T1000 (cell line): ENCODE results near the gene PRR33.

Source experiments
- DNase-seq: peaks from one replicate; lab custom pipeline; 2025; ENCODE audit warnings: mixed read lengths; lab: John Stamatoyannopoulos, UW

Gene PRR33

DNA sequence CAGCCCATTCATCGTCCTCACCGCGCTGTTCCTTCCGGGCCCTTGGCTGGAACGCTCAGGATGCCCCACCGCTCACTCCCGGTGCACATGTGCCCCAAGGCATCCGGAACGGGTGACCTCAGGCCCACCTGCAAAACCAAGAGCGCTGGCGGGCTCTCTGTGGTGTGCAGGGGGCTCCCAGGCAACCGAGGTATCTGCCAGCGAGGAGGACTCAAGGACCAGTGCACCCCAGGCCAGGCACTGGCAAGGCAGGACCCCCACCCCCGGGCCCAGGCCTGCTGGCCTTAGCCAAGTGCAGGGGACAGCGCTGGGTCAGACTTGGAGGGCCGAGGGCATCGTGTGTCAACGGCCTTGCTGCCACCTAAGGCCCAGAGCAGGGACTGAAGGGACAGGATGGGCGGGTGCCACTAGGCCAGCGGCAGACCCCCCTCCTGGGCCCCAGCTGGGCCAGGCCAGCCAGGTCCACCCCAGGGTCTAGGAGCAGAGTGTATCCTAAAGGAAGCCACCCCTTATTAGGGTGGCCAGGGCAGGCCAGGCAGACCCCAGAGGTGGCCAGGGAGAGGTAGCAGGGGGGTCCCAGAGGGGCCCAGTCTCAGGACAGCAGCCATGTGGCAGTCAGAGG, 36.3 kb upstream of the PRR33 start:
- no peak for DNase-seq

DNA sequence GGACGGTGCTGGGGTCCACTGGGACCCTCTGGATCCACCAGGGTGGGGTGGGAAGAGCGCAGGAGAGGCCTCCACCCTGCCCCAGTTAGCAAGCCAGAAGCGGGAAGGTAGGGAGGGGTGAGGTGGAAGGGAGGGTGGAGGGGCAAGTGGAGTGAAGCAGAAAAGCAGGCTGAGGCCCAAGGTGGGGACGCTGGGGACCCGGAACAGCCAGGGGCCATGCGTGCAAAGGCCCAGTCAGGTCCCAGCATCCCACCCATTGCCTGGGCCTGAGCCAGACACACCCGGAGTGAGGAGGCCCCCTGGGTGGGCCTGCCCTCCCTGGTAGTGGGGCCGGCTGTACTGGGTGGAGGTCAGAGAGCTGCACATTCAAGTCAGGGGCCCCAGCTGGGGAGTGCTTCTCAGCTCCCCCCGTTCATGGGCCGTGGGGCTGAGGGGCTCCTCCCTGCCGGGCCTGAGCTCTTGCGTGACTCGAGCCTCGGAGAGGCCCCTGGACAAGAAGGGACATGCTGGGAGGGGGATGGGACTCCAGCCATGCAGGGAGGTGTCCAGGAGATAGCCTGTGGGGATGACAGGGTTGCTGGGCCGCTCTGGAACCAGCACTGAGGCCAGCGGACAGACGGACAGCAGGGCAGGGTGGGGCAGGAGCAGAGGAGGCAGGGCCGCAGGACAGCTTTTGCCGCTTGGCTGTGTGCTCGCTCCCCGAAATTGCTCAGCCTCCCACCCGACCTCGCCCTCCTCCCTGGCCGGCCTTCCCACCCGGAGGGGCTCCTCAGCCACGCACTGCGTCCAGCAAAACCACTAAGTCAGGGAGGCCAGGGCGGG, 35.5 kb upstream of the PRR33 start:
- no peak for DNase-seq

DNA sequence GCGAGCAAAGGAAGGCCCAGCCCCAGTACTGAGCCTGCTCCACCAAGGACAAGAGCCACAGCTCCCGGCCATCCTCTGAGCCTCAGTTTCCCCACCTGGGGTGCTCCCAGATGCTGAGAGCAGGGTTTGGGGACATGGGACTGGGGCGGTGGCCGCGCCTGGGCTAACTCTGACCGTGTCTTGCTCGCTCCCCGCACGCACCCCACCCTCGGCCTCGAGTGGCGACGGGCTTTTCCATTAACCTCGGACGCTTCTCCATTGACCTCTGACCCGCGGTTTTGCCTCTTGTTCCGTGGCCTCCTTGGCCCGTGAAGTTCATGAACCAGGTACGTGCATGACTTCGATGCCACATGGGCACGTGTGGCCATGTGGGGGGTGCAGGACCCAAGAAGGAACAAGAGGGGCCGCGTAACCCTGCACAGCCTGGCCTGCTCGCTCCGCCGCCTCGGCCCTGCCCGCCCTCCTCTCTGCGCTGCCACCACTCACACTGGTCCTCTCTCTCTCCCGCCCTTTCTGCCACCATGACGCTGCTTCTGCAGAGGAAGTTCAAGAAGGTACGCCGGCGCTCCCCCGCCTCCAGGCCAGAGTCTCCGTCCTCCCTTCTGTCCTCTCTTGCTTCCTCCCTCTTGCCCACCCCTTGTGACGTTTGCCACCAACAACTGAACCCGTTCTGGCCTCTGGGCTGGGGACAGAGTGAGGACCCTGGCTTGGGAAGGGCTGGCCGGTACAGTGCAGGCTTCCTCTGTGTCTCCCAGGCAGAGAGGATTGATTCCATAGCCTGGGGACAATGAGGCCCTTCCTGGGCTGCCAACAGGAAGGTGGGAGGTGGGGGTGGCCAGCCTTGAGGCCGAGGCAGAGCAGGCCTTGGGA, 34.7 kb upstream of the PRR33 start:
- DNase-seq = no peak

DNA sequence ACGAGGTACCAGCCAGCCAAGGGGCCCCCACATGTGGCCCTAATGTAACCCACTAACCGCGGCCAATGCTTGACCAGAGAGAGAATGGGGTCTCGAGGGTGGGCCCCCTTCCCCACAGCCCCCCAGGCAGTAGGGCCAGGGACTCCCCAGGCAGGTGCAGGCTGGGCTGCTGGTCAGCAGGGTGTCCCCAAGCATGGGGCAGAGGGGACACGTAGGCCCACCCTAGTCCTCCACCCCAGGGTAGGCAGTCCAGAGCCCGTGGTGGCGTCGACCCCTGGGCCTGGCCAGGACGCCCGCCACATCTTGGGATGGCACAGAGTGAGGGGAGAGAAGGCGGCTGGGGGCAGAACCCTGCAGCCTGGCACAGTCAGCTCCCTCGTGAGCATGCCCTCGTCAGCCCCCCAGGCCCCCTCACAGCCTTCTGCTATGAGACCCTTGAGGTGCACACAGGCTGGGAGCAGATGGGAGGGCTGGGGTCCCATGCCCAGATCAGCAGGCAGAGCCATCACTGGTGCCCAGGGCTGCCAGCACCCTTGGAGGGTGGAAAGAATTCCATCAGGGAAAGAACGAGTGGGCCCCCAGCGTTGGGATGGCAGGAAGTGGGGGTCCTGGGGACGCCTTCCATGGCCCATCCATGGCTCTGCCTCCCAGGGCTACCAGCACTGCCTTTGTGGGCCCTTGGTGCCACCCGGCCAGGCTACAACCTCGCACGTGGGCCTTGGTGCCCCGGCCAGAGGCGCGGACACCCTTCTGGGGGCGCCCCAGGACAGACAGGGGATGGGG, 33.9 kb upstream of the PRR33 start:
- DNase-seq = no peak

DNA sequence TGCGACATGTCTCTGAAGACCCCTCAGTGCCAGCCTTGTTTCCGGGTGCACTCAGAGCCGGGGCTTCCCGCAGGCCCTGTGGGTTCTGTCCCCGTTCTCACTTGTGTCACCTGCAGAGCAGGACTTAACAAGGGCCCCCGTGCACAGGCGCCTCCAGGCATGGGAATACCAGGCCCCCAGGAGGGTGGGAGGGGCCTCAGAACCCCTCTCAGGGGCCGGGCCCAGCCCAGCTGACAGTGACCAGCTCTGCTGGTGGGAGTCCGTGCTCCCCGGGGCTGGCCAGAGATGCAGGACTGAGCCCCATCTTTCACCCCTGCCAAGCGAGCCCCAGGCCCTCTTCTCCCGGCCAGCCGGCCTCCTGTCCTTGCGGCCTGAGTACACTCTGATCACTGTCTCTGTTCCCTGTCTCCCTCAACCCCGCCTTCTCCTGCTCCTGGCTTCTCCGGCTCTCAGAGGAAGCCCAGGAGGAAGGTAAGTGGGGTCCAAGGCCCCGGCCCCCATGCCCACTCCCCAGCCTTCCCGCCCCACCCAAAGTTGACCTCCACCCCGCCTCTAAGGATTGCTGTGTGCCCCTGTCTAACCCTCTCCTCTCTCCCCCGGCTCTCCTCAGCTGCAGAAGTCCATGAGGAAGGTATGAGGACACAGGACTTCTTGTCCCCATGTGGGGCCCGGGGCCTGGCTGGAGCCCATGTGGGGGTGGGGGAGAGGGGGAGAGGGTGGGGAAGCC, 33.1 kb upstream of the PRR33 start:
- DNase-seq = no peak

DNA sequence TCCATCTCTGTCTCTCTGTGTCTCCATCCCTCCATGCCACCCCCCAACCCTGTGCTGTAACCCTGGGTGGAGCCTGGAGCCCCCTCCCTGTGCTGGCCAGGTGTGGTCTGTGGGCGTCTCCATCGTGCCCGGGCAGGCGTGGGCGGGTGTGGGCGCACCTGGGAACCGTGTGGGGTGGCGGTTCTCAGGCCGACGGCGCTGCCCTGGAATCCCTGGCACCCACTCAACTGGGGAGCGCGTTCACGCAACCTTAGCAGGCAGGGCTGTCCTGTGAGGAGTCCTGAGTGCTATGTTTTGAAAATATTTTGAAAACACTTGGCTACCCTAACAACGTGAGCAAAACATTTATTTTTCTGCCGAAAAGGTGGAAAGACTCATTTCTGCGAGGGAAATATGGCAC, 32.5 kb upstream of the PRR33 start:
- DNase-seq = no peak

DNA sequence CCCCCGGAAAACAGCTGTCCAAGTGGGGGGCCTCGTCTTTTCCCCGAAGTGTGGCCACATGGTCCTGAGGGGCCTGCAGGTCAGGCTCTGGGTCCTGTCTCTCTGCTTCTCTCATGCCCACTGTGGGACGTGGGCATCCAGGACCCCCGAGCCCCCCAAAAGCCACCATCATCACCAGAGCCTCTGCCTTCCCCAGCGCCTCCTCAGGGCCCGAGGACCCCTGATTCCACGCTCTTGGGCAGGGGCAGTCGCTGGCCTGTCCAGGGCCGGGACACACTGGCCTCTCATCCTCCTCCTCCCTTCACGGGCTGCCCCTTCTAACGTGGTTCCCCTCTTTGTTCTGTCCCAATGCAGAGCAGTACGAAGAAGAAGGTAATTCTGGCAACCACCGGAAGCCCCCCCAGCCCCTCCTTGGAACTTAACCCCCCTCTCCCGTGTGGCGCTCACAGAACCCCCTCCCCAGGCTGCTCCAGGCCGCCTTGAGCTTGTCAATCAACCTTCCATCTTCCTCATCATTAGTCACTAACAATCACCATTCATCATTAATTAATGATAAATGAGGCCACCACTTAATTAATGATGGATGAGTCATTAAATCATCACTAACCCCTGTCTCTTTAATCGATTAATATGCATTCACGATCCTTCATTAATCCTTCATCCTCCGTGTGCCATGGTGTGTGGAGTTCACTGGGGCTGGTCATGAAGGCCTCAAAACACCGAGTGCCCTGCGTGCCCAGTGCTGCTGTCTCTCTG, 31.7 kb upstream of the PRR33 start:
- no peak for DNase-seq

DNA sequence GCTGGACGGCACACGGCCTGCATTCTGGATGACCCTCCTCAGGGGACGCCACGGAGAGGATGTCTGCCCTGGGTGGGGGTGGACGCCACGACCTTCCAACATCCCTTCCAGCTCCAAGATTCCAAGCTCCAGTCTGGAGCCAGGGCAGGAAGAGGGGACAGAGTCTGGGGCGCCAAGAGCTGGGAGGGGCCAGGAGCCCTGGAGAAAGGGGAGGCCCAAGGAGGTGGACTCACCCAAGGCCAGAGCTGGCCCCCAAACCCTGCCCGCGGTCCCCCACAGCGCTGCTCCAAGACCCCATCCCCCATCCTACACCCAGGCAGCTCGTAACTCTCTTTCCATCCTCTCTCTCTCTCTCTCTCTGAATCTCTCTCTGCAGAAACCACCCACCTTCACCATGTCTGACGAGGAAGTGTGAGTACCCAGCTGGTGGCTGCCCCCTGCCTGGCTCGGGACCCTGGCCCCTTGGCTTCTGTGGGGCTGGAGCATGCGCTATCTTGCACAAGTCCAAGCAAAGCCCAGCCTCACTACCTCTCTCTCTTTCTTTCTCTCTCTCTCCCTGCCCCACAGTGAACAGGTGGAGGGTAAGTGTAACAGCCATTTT, 30.9 kb upstream of the PRR33 start:
- DNase-seq = no peak

DNA sequence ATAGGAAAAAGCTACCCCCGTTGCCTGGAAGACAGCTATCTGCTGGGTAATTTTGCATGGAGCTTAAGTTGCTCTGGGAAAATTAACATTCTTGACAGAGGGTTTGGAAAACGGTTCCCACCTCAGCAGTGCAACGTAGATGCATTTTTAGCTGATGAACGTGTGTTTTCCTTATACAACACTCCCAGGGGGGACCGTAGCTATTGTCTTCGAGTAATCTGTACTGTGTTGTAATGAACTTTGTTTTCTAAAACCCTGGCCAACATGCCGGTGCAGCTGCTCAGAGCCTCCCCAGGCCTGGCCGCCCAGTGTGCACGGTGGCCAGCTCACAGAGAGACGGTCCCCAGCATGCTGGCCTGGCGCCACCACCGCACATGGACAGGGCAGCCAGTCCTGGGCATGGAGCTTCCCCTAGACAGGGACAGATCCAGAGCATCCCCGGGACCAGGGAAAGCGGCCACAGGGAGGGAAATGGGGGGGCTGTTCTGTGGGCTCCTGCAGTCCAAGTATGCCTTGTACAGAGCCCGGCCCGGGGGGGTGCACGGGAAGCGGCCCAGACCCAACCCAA, 30.0 kb upstream of the PRR33 start:
- no peak for DNase-seq

DNA sequence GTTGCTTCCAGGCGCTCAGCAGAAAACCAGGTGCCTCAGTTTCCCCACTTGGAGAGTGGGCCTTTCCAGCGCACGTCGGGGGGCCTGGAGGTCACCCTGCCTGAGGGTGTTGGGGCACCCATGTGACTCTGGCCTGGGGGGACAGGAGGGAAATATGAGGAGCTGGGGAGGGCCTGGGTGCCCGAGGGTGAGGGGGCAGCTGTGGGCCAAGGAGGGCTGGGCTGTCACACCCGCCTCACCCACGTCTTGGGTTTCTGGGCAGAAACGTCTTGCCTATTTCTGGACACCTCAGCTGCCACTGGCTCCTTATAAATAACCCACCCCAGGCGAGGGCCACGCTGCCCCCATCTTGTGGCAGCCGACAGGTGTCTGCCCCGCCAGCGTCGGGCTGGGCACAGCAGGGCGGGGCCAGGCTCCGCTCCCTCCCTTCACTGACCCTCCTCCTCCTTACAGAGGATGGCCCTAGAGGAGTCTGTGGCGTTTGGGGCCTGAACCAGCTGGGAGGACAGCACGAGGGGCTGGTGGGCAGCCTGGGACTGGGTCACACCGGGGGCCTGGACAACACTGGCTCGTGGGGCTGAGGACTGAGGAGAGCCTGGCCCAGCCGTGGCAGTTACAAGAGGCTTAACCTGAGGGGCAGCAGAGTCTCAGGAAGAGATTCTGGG, 29.3 kb upstream of the PRR33 start:
- no peak for DNase-seq

DNA sequence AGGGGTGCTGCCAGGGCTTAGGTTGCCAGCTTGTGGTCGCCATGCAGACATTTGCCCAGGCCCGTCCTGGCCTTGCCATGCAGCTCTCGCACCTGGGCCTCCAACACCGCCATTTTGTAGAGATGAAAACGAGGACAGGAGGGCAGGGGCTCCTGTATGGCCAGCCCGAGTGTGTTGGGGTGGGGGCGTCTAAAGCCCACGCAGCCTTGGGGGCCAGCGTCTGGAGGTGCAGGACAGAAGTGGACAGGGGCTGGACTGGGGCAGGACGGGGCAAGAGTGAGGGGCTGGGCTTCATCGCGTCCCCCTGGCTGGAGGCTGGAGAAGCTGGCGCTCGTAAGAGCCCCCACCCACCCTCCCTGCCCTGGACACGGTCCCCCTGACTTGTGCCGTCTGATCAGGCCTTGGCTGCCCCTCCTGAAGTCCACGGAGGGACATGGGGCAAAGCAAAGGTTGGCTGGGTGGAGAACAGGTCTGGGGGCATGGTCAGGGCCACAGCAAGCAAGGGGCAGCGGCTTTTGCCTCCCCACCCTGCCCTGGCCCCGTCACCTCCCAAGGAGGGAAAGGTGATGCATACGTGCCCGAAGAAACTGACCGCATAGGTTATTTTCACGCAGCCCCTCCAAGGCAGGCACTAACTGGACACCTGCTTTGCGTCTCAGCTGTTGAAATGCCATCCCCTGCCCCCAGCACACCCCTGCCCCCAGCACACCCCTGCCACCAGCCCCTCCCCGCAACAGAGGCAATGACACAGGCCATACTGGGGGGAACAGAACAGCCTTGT, 28.6 kb upstream of the PRR33 start:
- DNase-seq = no peak

DNA sequence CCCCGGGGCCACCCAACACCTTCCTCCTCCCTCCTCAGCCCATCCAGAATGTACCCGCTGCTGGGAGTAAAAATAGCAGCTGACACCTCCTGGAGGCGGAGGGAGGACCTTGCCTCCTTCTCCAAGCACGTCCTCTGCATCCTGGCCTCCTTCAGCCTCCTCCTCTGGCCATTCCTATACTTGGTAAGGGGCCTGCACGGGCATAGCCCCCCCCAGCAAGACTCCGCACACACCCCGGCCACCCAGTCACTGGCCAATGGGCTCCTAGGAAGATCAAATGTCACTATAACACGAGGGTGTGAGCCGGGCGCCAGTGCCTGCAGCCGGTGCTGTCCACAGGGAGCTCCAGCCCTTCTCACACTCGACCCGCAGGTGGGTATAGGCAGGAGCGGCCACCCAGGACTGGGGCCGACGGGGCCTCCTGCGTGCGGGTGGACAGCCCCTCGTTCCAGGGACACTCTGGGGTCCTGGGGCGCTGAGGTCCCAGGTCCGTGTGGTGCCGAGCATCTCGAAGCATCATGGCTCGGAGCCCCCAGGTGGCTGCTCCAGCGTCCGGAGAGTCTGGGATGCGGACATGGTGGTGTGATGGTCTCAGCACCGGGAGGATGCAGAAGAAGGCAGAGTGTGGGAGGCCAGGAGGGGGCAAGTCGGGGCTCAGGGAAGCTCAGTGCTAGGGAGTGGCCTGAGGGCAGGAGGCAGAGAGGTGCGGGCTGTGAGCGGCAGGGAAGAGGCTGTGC, 27.9 kb upstream of the PRR33 start, which contains the start of gene TNNT3:
Gene TNNT3 (plus strand): TSS at position 313 of the 737 bp plus-strand sequence. CDS start 3,172 bp downstream, outside the sequence.
- no peak for DNase-seq

DNA sequence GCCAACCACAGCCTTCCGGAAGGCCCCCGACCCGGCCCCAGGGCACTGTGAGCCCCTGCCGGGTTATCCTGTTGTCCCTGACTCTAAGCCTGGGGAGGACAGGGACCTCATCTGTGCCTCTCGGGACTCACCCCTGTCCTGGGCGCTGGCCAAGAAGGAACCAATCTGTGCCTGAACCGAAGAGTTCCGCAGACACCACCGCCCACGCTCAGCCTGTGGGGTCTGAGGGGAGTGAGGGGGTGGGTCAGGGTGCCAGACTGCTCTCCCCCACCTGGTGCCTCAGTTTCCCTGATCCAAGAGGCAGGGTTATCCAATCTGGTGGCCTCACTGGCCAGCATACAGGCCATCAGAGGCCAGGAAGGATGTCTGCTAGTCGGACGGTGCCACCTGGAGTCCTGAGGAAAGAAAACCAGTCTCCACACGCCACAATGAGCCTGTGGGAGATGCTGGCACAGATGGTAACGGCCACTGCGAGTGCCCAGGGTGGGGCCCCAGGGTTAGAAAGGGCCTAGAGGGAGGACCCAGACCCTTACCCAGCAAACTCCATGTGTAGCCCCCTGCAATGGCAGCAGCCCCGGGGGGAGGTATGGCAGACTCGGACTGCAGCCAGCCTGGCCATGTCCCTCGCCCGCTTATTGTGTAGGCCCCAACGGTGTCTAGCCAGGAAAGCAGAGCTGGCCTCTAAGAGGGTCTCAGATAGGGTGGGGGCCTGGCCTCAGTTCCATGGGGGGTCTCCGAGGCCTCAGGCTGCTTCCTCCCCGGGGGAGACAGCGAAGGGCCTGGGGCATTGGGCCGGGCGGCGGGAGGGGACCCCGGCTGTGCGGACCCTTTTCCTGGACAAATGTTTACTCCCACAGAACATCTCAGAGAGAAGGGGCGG, 27.0 kb upstream of the PRR33 start:
- no peak for DNase-seq

DNA sequence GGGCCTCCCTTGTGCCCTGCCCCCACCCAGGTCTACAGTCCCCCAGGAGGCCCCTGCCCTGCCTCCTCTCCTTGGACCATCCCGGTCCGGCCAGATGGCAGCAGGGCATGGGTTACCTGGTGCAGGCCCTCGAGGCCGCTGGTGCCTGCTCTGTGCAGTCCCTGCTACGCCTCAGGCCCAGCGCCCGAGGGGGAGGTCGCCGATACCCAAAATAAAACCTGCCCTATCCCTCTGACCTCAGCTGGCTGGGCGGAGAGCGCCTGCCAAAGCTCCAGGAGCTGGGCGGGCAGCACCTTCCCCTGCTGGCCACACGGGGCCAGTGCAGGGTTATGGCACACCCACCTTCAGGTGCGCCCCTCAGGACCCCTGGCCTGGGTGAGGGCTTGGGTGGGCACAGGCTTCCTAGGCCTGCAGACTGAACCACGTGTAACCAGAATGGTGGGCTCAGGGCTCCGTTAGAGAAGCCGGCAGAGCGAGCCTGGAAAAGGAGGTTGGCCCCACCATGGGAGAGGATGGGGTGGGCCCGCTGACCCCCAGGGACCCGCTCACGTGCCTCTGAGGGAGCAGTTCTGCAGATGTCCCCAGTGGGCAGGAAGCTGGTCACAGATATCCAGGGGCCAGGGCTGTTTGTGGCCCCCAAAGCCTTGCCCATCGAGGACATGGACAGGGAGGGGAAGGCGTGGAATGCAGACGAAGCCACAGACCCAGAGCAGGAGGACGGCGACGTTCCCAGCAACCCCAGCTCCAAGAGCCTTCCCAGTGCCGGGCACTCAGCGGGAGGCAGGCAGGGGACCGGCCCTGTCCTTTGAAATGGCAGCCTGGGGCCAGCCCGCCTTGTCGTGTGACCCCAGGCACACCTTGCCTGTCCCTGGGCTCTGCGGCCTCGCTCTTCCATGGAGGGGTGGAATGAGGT, 26.1 kb upstream of the PRR33 start:
- no peak for DNase-seq

DNA sequence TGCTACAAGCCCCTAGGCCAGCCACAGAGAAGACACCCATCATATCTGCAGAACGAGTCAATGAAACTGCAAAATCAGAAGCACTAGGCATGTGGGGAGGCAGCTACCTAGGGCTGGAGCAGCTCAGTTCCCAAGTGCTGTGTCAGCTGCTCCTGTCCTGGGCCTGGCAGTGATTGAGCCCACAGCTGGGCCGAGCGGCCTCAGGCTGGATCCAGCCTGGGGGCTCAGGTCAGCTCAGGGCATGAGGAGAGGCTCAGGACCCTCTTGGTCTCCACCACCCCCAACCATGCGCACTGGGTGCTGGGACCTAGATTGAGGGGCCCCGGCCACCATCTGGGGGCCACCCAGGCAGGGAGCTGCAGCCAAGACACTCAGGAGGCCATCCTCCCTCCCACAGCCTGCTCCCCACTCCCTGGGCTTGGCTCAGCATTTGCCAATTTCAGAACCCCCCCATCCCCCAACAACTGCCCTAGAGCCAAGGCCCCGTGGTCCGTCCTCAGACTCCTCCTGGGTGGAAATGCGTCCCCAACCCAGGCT, 25.4 kb upstream of the PRR33 start:
- no peak for DNase-seq
